Spleen (tissue), 7 donors: ENCODE data around the gene EDN2.

Experiments used
- CTCF ChIP-seq, 11 experiments: fragments of 200-600 bp in 7 of 11; fragments of 450-650 bp in 4 of 11; sonication (generic) in 4 of 11; IDR thresholded peaks in 8 of 11; conservative IDR thresholded peaks in 3 of 11; 1 replicate in 7 of 11; 2 replicates in 4 of 11; pipeline versions ENCODE4 v1.4.0 to v1.8.0; 2016 to 2021; ENCODE audit warnings: antibody characterized with exemption in 11 of 11, inconsistent platforms in 4 of 11, mild to moderate bottlenecking in 1 of 11
- POLR2A ChIP-seq, 3 donors: fragments of 450-650 bp; IDR thresholded peaks; one replicate each; pipeline ENCODE4 v1.5.1; 2017; ENCODE audit warnings: antibody characterized with exemption in 3 of 3, mild to moderate bottlenecking in 1 of 3
- donor health status: DM: no; HTN: no; CAD: no; lungs with moderate emphysema.
- donor health status: DM: no; HTN: no; CAD: no.
- donor health status: DM: no; HTN: no; CAD: no.

DNA sequence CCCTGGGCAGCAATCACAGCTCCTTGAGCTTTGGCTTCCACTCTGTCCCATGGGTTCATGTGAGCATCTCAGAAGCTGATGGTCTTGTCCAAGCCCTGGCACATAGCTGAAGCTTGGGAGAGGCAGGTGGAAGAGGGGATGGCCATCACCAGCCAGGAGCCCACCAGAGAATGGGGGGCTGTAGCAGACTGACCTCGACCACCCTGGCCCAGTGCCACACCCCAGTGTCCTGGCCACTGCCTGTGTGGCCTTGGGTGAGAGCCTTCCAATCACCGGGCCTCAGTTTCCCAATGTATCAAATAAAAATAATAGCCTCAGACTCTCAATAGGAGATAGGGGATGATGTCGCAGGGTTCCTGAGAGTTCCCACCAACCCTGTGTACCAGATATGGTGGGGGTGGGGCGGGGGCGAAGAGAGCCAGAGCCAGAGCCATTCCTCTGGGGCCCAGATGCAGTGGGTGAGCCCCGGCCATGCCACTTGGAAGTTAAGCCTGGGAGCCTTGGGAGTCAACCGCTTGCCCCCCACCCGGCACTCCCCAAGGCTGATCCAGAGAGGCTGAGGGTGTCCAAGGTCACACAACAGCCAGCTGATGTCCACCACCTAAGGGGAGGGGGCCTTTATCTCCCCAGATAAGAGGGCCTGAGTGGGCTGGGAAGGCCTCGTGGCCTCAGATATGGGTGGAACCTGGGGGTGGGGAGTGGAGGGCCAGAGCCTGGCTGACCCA is 9.3 kb upstream of the EDN2 start:
- TF ChIP-seq CTCF (IDR thresholded peaks at IDR 0.05 in 8 of 11, conservative IDR thresholded peaks at IDR 0.05 in 3 of 11) (no peak), POLR2A (IDR thresholded peaks at IDR 0.05) (no peak)
